NCI-H187 (cell line): ENCODE data around the gene SEMA3D.

Source experiments
- DNase-seq, 2 experiments: peaks; one replicate each; lab custom pipeline; 2025; lab: John Stamatoyannopoulos, UW

The SEMA3D gene

GRCh38 chr7:85126383-85126782, 60.5 kb downstream of the SEMA3D start:
- DNase-seq: no peak

GRCh38 chr7:85125651-85126131, 61.2 kb downstream of the SEMA3D start:
- DNase-seq: no peak

GRCh38 chr7:85125176-85125575, 61.7 kb downstream of the SEMA3D start:
- DNase-seq: no peak

- no peak for DNase-seq
Measured at GRCh38 chr7:85119934-85120333, 66.9 kb downstream of the SEMA3D start.

GRCh38 chr7:85115862-85116261, 71.0 kb downstream of the SEMA3D start:
- DNase-seq: no peak

GRCh38 chr7:85115006-85115405, 71.8 kb downstream of the SEMA3D start:
- DNase-seq: no peak

- DNase-seq: no peak
Measured at GRCh38 chr7:85114342-85114741, 72.5 kb downstream of the SEMA3D start.

GRCh38 chr7:85111761-85112160, 75.1 kb downstream of the SEMA3D start:
- DNase-seq: no peak

- DNase-seq: no peak
Measured at GRCh38 chr7:85106719-85107118, 80.1 kb downstream of the SEMA3D start.

- no peak for DNase-seq
Measured at GRCh38 chr7:85104432-85105205, 82.2 kb downstream of the SEMA3D start.

- DNase-seq: no peak
Measured at GRCh38 chr7:85103962-85104361, 82.9 kb downstream of the SEMA3D start.

GRCh38 chr7:85103357-85103756, 83.5 kb downstream of the SEMA3D start:
- no peak for DNase-seq

- no peak for DNase-seq
Measured at GRCh38 chr7:85102813-85103350, 84.0 kb downstream of the SEMA3D start.

GRCh38 chr7:85101347-85101746, 85.5 kb downstream of the SEMA3D start:
- no peak for DNase-seq

- DNase-seq: no peak
Measured at GRCh38 chr7:85097844-85098243, 89.0 kb downstream of the SEMA3D start.

GRCh38 chr7:85095806-85096205, 91.0 kb downstream of the SEMA3D start:
- DNase-seq: no peak

- no peak for DNase-seq
Measured at GRCh38 chr7:85095366-85095765, 91.5 kb downstream of the SEMA3D start.

GRCh38 chr7:85094046-85094725, 92.7 kb downstream of the SEMA3D start:
- no peak for DNase-seq

- DNase-seq: no peak
Measured at GRCh38 chr7:85091565-85091928, 95.3 kb downstream of the SEMA3D start.

- no peak for DNase-seq
Measured at GRCh38 chr7:85090919-85091564, 95.8 kb downstream of the SEMA3D start.

- DNase-seq: no peak
Measured at GRCh38 chr7:85090143-85090542, 96.7 kb downstream of the SEMA3D start.

GRCh38 chr7:85081846-85082245, 105.0 kb downstream of the SEMA3D start:
- no peak for DNase-seq

- DNase-seq: no peak
Measured at GRCh38 chr7:85081392-85081791, 105.5 kb downstream of the SEMA3D start.
